GM12878 (cell line): ENCODE measurements around the gene HIVEP3. TPM values are rescaled to one million over a fixed set of nuclear protein-coding genes. Genes with fewer than 3 reads are reported as not detected.

Experiments
- ATAC-seq: fragments of 200-7000 bp; cut with Tn5 transposase; 3 replicates; pipeline ENCODE4 v1.9.1; 2020; ENCODE audit warnings: mild to moderate bottlenecking, moderate library complexity
- BruUV-seq: library from RNA; stranded (reverse); fragments of 400-500 nt; replicated peaks from 2 replicates; lab custom pipeline; 2021; lab: Mats Ljungman, UMichigan
- CTCF ChIA-PET: fragments of 300-600 bp; sonication (Branson Sonifier 250); formaldehyde crosslinking; extraction: SDS; loops from one replicate; lab custom pipeline; 2021; ENCODE audit warnings: inconsistent platforms; lab: Yijun Ruan, JAX
- POLR2A ChIA-PET: fragments of 350-600 bp; formaldehyde crosslinking; extraction: SDS; loops from one replicate; lab custom pipeline; 2021; ENCODE audit warnings: inconsistent platforms; lab: Charles Lee
- RAD21 ChIA-PET: fragments of 300-600 bp; sonication (Branson Sonifier 250); formaldehyde crosslinking; loops from one replicate; lab custom pipeline; 2023; ENCODE audit warnings: antibody characterized with exemption; ENCODE audit not compliant: unreplicated experiment; lab: Charles Lee
- SMC1A ChIA-PET: fragments of 300-600 bp; sonication (Branson Sonifier 250); formaldehyde crosslinking; loops from one replicate; lab custom pipeline; 2023; ENCODE audit not compliant: unreplicated experiment, uncharacterized antibody; lab: Charles Lee
- DNase-seq: peaks from one replicate; pipeline ENCODE4 v3.0.0-alpha.2; 2011; ENCODE audit warnings: low read depth, low spot score
- FAIRE-seq: peaks from 3 replicates; lab custom pipeline; 2011; peaks lifted over from hg19 to GRCh38; lab: Jason Lieb, UNC
- H2AFZ ChIP-seq: 2 replicates; pipeline ENCODE4 v1.6.0; 2011; ENCODE audit warnings: low read depth, low read length, control low read depth; ENCODE audit not compliant: control insufficient read depth
- H3K27ac ChIP-seq: 2 replicates; pipeline ENCODE4 v1.5.1; 2011; ENCODE audit warnings: control low read depth; ENCODE audit not compliant: control insufficient read depth, insufficient read depth
- H3K27me3 ChIP-seq, 2 experiments: replicated peaks in 1 of 2; 2 replicates each; pipeline versions ENCODE4 v1.6.0 to v1.6.1; 2011; ENCODE audit warnings: low read length in 1 of 2; ENCODE audit not compliant: control insufficient read depth in 2 of 2, insufficient read depth in 2 of 2
- H3K36me3 ChIP-seq, 2 experiments: 2 replicates each; pipeline ENCODE4 v1.5.1; 2011; ENCODE audit warnings: low read length in 1 of 2; ENCODE audit not compliant: control insufficient read depth in 2 of 2, insufficient read depth in 2 of 2
- H3K4me1 ChIP-seq: 2 replicates; pipeline ENCODE4 v1.6.1; 2011; ENCODE audit warnings: mild to moderate bottlenecking, low read length, moderate library complexity, mixed read lengths; ENCODE audit not compliant: control insufficient read depth, insufficient read depth
- H3K4me2 ChIP-seq: 2 replicates; pipeline ENCODE4 v1.6.0; 2011; ENCODE audit warnings: control low read depth; ENCODE audit not compliant: control insufficient read depth, insufficient read depth
- H3K4me3 ChIP-seq: fragments of 200-600 bp; sonication (generic); 2 replicates; pipeline ENCODE4 v1.5.1; 2016
- H3K79me2 ChIP-seq: 2 replicates; pipeline ENCODE4 v1.6.0; 2011; ENCODE audit warnings: low read length; ENCODE audit not compliant: control insufficient read depth, insufficient read depth
- H3K9ac ChIP-seq: 2 replicates; pipeline ENCODE4 v1.8.0; 2011; ENCODE audit warnings: low read length, control low read depth, mixed read lengths; ENCODE audit not compliant: control insufficient read depth, insufficient read depth
- H3K9me3 ChIP-seq: replicated peaks from 3 replicates; pipeline ENCODE4 v1.5.1; 2011; ENCODE audit warnings: mild to moderate bottlenecking, low read length; ENCODE audit not compliant: control insufficient read depth, insufficient read depth
- H4K20me1 ChIP-seq: 2 replicates; pipeline ENCODE4 v1.6.0; 2011; ENCODE audit not compliant: control insufficient read depth, insufficient read depth
- CHD1 ChIP-seq: IDR thresholded peaks from 2 replicates; pipeline ENCODE4 v1.6.1; 2012; ENCODE audit warnings: low read depth, low read length, improper control_type of control experiment
- MYC ChIP-seq: IDR thresholded peaks from 2 replicates; pipeline ENCODE4 v1.6.1; 2011; ENCODE audit warnings: mild to moderate bottlenecking, low read length, moderate library complexity, inconsistent platforms; ENCODE audit not compliant: insufficient read depth, insufficient replicate concordance, insufficient read length, severe bottlenecking
- NFXL1 ChIP-seq: fragments of 450-650 bp; IDR thresholded peaks from 2 replicates; pipeline ENCODE4 v1.6.1; 2017; ENCODE audit warnings: antibody characterized with exemption, mild to moderate bottlenecking, borderline replicate concordance
- WRNIP1 ChIP-seq: IDR thresholded peaks from 2 replicates; pipeline ENCODE4 v1.6.1; 2011; ENCODE audit warnings: low read depth, low read length, improper control_type of control experiment, borderline replicate concordance
- WGBS: methylation state at CpG from one replicate; pipeline ENCODE4 v1.1.6; 2016; ENCODE audit warnings: low lambda C conversion rate; ENCODE audit not compliant: insufficient replicate concordance, insufficient coverage; ENCODE audit errors: missing lambda C conversion rate; 5-methylcytosine and 5-hydroxymethylcytosine counted together
- in situ Hi-C: fragments of 300-500 bp; cut with MboI; formaldehyde crosslinking; loops from 9 replicates; pipeline ENCODE4 v1.14.3; 2018; ENCODE audit warnings: mixed read lengths
- intact Hi-C: fragments of 100-400 bp; cut with micrococcal nuclease; formaldehyde crosslinking; loops from one replicate; pipeline ENCODE4 v1.14.2; 2022; ENCODE audit not compliant: unreplicated experiment
- polyA plus RNA-seq, 11 experiments: library from polyadenylated mRNA; depleted of rRNA in 4 of 11; unstranded in 6 of 11; stranded (reverse) in 5 of 11; fragments of >200 nt; fragmentation: Nextera tagmentation in 4 of 11; fragmentation: Illumina TruSeq in 1 of 11; extraction: Ambion mirVana in 4 of 11; extraction: Trizol in 1 of 11; gene quantifications; 1 replicate in 1 of 11; 2 replicates in 10 of 11; pipeline versions ENCODE4 v1.2.1 to v1.2.3, GENCODE V29; 2011 to 2016; ENCODE audit warnings: inconsistent platforms in 2 of 11, missing spikeins in 2 of 11, low read depth in 1 of 11
- total RNA-seq, 4 experiments: library from RNA; depleted of rRNA in 3 of 4; stranded (reverse); fragments of >200 nt in 3 of 4; fragmentation: Illumina TruSeq in 1 of 4; extraction: Trizol in 1 of 4; gene quantifications; 2 replicates each; pipeline versions ENCODE4 v1.2.1 to v1.2.3, GENCODE V29; 2013 to 2021
- TF ChIP-seq, protein P1 (sequence below): fragments of 450-650 bp; IDR thresholded peaks from 2 replicates; pipeline ENCODE4 v1.6.1; 2017; ENCODE audit warnings: borderline replicate concordance

HIVEP3 gene
- total and polyA plus RNA-seq, 10 of the 15 experiments (the other 5 are each of a cell fraction or from before 2014, with no cell fraction given) = 1.8 to 13.6 (median 3.8) TPM

GRCh38 chr1:41835485-41835884 is 83.2 kb downstream of the HIVEP3 start:
- ChIA-PET SMC1A (interaction anchor here (1.1 to 1.4 kb wide), 3 partner anchors 23 to 27 kb away, joined by 3 to 4 read pairs (median 3); no protein-coding TSS in a partner anchor), POLR2A (no interaction called here), CTCF (interaction anchor here (0.9 kb wide), 1 partner anchor 25 kb away, joined by 3 read pairs; no protein-coding TSS in a partner anchor), RAD21 (interaction anchor here (0.5 kb wide), 1 partner anchor 16 kb away, joined by 3 read pairs; no protein-coding TSS in a partner anchor)
- no peak overlapping the region for H3K9ac ChIP-seq
- no peaks in the 10 kb centered on the region for H4K20me1 ChIP-seq
- no peaks in the 10 kb centered on the region for H3K9me3 ChIP-seq
- H3K27ac ChIP-seq = no peak overlapping the region
- H3K4me1 ChIP-seq = no peaks in the 10 kb centered on the region
- no peak overlapping the region for H3K4me3 ChIP-seq
- FAIRE-seq (no peak), ATAC-seq (no peak), DNase-seq (no peak)
- intact Hi-C loops (no loop called here), in situ Hi-C loops (no loop called here)
- no peaks in the 10 kb centered on the region for H3K79me2 ChIP-seq
- TF ChIP-seq, protein P1, sequence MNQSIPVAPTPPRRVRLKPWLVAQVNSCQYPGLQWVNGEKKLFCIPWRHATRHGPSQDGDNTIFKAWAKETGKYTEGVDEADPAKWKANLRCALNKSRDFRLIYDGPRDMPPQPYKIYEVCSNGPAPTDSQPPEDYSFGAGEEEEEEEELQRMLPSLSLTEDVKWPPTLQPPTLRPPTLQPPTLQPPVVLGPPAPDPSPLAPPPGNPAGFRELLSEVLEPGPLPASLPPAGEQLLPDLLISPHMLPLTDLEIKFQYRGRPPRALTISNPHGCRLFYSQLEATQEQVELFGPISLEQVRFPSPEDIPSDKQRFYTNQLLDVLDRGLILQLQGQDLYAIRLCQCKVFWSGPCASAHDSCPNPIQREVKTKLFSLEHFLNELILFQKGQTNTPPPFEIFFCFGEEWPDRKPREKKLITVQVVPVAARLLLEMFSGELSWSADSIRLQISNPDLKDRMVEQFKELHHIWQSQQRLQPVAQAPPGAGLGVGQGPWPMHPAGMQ = no peak
- TF ChIP-seq NFXL1 = no peak
- no peak for TF ChIP-seq CHD1
- TF ChIP-seq WRNIP1 = no peak
- no peak for TF ChIP-seq MYC
- no TSS peak for BruUV-seq
- H3K27me3 ChIP-seq = no peaks in the 10 kb centered on the region
- no peak overlapping the region for H3K4me2 ChIP-seq
- WGBS = 90% methylated on average over 5 of the region's 5 CpGs
- no peak overlapping the region for H2AFZ ChIP-seq
- H3K36me3 ChIP-seq = no peaks in the 10 kb centered on the region
